HG02870 (cell line): ENCODE results near the gene DMXL1.
A peak's percentile ranks its signal among the peaks of the same experiment; 100 is the strongest.

Experiments used
- ATAC-seq: cut with Tn5 transposase; IDR thresholded peaks from one replicate; pipeline ENCODE4 v1.9.1; 2021; ENCODE audit warnings: mild to moderate bottlenecking, moderate library complexity; ENCODE audit not compliant: unreplicated experiment

Gene DMXL1

GRCh38 chr5:119287547-119288111, 216.7 kb downstream of the DMXL1 start:
- peak; percentile 30 for ATAC-seq

- ATAC-seq: no peak
These were observed 217.6 kb downstream of the DMXL1 start for GRCh38 chr5:119288379-119289033.

DNA sequence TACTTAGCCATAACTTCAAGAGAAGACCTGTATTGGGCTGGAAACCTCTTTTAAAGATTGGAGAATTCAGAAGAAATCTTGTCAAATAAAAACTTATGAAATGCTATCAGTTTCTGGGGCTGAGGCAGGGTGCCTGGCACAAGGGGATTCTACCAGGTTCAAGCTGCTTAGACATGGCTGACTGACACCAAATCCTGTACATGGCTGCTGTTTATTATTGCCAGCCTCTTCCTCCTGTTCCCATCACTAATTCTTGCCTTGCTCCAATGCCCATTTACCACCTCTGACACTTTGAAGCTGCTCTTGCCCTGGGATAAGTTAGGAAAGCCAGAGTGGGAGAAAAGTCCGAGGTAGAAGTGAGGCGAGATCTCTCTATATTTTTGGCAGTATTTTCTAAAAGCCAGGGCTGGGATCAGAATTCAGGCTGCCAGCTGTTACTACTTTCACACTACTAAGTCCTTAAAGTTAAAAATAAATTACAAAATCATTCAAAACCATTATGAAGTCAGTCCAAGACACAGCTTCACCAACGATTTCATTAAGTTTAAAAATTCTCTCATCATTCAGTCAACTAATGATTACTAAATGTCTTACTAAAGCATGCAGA, 218.7 kb downstream of the DMXL1 start:
- ATAC-seq: no peak

- peak; percentile 85 for ATAC-seq
These were observed 219.3 kb downstream of the DMXL1 start for GRCh38 chr5:119290161-119290569.

DNA sequence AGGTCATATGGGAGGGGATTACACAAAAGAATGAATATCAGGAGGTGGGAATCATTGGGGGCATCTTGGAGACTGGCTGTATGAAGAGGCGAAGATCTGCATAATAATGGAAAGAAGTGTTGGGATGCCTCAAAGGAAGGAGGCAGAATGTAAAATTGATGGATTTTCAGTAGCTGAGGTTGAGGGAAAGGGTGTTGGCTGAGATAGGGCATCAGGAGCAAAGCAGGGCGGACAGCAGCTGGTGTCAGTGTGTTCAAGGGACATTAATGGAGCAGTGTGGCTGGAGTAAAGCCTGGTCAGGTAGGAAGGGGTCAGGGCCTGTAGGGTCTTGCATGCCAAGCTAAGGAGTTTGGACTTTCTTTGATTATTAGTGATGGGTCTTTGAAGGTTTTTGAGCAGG, 219.7 kb downstream of the DMXL1 start:
- no peak for ATAC-seq

DNA sequence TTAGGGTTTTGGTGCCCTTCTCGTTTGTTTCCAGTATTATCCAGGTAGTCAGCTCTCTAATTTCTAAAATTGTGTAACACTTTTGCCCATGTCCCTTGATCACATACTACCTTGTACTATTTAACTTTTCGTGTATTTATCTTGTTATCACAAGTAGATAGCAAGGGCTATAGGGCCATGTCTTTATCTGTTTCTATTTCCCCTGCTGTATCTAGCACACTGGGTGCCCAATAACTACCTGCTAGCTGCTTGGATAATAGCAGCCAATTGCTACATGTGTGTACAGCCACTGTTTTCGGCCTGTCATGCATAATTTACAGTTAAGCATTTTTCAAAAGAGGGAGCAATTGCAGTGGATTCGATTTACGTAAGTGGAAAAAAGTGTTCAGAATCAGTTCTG, 220.2 kb downstream of the DMXL1 start:
- ATAC-seq: no peak

- no peak for ATAC-seq
These were observed 221.0 kb downstream of the DMXL1 start for GRCh38 chr5:119291877-119292276.

DNA sequence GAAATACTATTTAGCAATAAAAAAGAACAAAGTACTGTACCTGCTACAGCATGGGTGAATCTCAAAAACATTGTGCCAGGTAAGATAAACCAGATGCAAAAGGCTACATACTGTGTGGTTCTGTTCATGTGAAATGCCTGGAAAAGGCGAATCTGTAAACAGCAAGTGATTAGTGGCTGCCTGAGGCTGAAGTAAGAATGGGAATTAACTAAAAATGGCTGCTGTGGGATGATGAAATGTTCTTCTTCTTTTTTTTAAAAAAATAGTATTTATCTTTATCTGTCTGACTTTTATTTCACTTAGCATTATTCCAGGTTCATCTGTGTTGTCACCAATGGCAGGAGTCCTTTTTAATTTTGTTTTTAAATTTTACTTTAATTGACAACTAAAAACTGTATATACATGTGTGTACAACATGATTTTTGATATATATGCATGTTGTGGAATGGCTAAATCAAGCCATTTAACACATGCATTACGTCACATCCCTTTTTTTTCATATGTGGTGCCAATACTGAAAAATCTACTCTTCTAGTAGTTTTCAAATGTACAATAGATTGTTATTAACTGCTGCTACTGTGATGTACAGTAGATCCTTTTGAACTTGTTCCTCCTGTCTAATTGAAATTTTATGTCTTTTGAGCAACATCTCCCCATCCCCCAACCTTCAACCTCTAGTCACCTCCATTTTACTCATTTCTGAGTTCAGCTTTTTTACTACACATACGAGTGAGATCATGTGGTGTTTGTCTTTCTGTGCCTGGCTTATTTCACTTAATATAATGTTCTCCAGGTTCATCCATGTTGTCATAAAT, 222.0 kb downstream of the DMXL1 start:
- ATAC-seq: no peak

- no peak for ATAC-seq
These were observed 222.6 kb downstream of the DMXL1 start for GRCh38 chr5:119293516-119293829.
